HG02759 (cell line): ENCODE results near the gene POLD4.
A peak's percentile ranks its signal among the peaks of the same experiment; 100 is the strongest.
"Not testable (repeated sequence)": the region's sequence is repeated elsewhere in the genome, so short reads cannot be mapped to it uniquely, and the experiment has no call there.

ENCODE experiments used
- ATAC-seq: cut with Tn5 transposase; IDR thresholded peaks from one replicate; pipeline ENCODE4 v1.9.1; 2021; ENCODE audit warnings: mild to moderate bottlenecking, moderate library complexity; ENCODE audit not compliant: unreplicated experiment

POLD4 gene

DNA sequence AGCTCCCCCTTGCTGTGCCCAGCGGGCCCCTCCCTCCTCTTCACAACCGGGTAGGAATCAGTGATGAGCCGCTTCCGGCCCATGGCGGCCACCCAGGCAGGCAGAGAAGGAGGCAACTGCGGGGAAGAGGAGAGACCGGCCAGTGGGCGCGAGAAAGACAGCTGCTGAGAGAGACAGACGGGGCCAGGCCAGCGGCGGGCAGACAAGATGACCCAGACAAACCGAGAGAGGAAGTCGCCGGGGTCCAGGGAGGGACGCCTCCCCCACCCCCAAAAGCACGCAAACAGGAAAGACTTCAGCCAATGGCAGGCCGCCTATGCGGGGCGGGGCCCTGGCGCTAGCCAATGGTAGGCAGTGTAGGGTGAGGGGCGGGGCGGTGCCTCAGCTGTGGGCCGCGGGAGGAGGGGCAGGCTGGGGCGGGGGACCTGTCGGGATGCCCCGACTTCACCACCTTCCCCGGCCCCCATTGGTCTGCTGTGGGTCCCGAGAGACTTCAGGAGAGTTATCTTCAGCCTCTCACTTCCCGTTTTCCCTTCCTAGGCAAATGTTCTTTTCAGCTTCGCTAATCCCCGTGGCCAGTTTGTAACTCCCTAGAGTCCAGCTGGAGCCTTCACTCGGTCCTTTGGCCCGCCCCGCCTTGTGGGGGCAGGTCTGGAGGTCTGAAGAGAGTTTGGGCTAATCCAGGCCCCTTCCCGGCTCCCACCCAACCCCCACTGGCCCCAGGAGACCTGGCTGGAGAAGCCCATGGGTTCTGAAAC is at the start of gene POLD4:
POLD4 (minus strand) TSS at position 230 of the 758 bp plus-strand sequence; CDS start at position 83, 147 bp downstream.
- peak; percentile 83 for ATAC-seq

DNA sequence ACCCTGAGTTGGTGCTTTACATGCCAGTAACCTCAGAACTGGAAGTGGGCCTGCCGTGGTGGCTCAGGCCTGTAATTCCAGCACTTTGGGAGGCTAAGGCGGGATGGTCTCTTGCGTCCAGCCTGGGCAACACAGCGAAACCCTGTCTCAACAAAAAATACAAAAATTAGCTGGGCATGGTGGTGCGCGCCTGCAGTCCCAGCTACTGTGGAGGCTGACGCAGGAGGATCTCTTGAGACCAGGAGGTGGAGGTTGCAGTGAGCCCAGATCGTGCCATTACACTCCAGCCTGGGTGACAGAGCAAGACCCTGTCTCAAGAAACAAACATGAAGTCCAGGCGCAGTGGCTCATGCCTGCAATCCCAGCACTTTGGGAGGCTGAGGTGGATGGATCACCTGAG is 49.7 kb upstream of the POLD4 start:
- ATAC-seq, result not testable (repeated sequence)

DNA sequence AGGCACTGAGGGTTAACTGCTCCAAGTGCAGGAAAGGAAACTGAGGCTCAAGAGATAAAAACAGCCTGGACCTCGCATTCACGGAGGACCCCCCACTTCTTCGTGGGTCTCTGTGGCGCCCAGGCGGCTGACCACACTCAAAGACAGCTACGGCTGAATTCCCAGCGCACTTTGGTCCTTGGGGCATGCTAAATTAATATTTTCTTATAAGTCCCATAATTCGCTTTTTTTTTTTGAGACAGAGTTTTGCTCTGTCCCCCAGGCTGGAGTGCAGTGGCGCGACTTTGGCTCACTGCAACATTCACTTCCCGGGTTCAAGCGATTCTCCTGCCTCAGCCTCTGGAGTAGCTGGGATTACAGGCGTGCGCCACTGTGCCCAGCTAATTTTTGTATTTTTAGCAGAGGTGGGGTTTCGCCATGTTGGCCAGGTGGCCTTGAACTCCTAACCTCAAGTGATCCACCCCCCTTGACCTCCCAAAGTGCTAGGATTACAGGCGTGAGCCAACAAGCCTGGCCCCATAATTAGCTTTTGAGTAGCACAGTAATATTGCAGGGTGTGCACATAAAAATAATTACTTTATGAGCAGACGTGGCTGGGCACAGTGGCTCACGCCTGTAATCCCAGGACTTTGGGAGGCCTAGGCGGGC is 49.0 kb upstream of the POLD4 start:
- ATAC-seq, result not testable (repeated sequence)

DNA sequence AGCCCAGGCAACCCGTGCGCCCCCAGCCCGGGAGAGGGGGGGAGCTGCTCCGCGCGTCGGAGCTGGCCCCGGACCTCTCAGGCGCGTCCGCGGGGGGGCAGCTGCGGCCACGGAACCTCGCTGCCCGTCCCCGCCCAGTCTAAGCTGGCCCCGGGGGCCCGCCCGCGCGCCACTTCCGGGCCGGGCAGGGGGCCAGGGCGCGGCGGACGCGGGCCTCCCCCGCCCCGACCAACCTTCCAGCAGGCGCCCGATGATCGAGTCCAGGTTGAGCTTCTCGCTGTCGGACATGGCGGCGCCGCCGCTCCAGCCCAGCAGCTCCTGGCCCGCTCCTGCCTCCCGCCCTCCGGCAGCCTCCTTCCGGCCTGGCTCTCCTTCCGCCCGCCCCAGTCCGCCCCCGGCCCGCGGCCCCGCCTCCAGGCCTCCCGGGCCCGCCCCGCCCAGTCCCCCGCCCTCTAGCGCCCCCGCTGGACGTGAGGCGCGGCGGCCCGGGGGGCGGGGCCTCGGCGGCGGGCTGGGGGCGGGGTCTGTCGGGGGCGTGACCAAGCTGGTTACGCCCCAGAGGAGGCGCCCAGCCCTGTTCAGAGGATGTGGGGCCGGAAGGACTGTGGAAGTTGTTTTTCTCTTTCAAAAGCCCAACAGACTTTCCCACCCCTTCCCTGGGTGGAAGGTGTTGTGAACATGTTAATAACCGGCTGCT is 48.3 kb upstream of the POLD4 start, which contains the start of gene PPP1CA:
PPP1CA (minus strand) TSS at position 364 of the 697 bp plus-strand sequence; CDS start at position 288, 76 bp downstream.
- ATAC-seq, result peak; percentile 76

DNA sequence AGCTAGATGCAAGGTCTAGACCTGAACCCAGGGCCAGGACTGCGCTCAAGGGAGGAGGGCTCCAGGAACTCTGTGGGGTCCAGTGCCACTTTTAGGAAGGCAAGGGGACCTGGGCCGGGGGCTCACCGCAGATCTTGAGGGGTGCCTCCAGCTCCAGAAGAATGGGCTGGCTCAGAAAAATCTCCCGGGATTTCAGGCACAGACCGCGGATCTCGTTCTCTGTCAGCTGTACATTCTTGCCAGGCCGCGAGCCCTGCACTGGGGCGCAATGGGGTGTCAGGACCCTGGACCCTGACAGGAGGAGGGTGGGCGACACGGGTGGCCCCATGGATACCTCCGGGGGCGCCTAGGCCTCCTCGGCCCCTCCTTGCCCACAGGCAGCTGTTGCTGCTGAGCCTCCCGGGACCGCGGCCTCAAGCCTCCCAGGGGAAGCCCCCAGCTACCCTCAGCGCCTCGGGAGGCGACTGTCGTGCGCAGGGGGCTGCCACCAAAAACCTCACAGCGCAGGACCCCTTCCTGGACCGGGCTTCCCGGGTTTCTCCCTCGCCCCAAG is 47.7 kb upstream of the POLD4 start:
- peak; percentile 10 for ATAC-seq

DNA sequence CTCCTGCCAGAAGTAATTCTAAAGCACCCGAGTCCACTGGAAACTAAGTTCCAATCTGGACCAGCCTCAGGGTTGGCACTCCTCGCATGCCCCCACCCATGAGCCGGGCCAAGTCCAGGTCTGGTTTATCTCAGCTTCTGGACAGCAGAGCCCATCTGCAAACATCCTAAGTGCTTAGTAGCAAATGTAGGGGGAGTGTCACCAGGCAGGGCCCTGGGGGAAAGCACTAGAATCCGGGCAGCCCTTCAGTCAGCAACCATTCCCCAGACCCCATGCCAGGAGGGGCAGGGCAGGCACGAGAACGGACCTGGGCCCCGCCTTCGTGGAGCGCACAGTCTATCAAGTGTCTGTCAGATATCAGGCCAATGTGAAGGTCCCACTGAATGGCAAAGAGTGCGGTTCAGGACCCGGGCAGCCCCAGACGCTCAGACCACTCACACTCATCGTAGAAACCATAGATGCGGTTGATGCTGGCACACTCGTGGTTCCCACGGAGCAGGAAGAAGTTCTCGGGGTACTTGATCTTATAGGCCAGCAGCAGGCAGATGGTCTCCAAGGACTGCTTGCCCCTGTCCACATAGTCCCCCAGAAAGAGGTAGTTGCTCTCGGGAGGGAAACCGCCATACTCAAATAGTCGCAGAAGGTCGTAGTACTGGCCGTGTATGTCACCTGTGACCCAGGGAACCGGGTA is 47.0 kb upstream of the POLD4 start:
- ATAC-seq, result no peak

DNA sequence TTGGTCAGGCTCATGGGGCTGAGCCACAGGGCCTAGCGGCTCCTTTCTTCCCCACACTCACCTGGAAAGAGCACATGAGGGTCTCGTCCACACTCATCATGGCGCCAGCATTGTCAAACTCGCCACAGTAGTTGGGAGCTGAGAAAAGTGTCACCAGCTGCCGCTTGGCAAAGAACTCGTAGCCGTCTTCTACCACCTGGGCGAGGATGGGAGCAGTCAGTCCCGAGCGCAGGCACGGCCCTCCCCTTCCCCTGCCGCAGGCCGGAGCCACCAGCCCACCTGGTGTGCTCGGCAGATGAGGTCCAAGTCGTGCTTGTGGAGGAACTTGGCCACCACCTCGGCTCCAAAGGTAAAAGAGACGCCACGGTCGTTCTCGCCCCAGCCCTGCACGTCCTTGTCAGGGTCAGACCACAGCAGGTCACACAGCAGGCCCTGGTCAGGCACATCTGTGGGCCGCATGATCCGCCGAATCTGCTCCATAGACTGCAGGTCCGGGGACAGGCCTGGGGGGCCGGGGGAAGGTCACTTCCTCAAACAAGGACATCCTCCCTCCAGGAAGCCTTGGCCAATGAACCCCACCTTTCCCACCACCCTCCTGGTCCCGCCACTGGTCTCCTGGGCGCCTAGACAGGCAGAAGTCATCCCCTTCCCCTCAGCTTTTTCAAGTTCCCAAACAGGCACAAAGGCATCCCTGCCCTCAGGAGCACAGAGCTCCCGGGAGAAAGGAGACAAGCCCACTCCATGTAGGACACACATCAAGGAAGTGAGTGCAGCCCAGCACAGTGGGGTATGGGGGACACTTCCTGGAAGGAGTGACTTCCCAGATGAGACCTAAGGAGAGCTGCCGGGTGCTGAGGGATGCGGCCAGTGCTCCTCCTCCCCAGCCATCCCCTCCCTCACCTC is 45.6 kb upstream of the POLD4 start:
- no peak for ATAC-seq

DNA sequence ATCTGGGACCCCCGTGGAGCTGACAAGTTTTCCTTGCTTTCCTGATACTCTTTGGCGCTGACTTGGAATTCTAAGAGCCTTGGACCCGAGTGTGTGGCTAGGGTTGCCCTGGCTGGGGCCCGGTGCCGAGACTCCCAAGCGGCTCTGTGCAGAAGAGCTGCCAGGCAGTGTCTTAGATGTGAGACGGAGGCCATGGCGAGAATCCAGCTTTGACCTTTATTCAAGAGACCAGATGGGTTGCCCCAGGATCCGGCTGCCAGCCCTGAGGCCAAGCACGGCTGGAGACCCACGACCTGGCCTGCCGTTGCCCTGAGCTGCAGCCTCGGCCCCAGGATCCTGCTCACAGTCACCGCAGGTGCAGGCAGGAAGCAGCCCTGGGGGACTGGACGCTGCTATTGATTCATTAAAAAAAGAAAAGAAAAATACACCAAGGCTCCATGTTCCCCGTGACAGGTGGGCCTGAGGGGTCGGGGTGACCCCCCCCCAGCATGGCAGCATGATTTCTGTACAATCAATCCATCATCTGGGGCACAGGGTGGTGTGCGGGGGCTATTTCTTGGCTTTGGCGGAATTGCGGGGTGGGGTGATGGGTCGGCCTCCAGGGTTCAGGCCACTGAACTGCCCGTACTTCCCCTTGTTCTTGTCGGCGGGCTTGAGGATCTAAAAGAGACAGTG is 44.8 kb upstream of the POLD4 start:
- ATAC-seq, result no peak

DNA sequence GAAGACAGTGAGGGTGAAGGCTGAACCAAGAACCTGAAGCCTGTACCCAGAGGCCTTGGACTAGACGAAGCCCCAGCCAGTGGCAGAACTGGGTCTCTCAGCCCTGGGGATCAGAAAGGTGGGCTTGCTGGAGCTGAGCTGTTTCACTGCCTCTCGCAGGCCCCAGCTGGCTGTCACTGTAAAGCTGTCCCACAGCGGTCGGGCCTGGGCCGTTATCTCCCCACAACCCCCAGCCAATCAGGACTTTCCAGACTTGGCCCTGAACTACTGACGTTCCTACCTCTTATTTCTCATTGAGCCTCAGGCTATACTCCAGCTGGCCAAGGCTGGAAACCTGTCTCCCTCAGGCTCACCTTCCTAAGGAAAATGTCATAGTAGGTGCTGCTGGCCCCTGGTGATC is 44.2 kb upstream of the POLD4 start:
- no peak for ATAC-seq

DNA sequence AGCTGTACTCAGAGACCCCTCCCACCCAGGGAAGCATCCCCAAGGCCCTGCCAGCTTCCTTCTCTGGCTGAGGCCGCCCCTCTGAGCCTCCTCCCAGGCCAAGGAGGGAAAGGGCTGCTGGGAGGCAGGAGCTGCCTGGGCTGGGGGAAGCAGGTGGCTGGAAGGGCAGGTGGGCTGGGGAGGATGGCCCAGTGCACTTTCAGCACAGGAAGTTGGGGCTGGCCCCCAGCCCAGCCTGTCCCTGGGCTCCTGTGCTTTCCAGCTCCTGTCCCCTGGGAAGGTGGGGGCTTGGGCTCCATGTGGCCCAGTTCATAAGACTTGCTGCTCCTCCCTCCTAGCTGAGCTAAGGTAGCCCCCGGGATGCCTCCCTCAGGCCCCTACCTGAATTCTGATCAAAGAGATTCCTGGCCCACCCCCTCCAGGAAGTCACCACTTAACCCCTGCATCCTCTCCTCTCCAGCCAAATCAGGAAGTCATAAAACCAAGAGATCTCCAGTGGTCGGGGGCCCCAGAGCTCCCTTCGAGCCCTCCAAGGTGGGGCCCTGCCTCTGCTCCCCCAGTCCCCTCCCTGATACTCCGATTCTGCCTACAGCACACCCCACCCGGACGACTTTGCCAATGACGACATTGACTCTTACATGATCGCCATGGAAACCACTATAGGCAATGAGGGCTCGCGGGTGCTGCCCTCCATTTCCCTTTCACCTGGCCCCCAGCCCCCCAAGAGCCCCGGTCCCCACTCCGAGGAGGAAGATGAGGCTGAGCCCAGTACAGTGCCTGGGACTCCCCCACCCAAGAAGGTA is 43.4 kb upstream of the POLD4 start:
- no peak for ATAC-seq

DNA sequence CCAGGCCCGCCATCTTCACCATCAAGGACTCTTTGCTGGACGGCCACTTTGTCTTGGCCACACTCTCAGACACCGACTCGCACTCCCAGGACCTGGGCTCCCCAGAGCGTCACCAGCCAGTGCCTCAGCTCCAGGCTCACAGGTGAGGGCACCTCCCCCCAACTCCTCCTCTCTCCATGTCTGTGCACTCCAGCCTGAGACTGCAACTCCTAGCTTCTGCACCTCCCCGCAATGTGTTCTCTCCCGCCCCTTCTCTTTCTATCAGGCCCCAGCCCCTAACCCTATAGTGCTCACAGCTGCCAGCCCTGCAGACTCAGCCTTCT is 42.9 kb upstream of the POLD4 start:
- ATAC-seq, result no peak

DNA sequence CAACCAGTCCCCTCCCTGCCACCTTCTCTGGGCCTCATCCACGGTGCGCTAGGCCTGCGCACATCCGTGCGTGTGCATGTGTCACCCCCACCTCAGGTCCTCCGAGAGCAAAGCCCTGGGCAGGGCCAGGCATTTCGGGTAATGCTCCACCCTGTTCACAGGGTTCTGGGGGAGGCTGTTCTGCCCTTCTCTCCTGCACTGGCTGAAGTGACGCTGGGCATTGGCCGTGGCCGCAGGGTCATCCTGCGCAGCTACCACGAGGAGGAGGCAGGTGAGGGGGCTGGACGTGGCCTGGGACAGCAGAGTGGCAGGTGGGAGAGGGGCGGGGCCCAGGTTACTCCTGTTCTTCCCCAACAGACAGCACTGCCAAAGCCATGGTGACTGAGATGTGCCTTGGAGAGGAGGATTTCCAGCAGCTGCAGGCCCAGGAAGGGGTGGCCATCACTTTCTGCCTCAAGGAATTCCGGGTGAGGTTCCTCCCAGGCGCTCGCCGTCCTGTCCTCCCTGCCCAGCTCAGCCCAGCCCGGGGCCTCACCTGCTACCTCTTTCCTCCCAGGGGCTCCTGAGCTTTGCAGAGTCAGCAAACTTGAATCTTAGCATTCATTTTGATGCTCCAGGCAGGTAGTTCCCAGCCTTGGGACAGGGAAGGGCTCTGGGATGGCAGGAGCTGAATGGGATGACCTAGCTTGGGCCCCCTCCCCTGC is 42.4 kb upstream of the POLD4 start:
- ATAC-seq, result no peak

DNA sequence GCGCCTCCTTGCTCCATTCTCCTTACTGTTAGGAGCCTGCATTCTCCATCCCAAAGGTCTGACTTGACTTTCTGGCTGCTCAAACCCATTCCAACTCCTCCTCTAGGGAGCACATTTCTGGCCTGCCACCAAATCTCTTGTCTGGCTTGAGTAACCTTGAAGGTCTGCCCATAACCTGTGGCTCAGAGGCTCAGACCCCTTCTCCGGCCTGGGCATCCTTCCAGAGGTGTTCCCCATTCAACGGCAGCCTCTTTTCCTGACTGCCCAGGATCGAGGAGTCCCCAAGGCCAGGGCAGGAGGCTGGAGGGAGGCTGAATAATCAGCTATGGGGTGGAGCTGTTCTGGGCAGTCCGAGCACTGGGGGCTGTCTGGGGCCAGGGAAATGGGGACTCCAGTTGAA is 40.6 kb upstream of the POLD4 start:
- no peak for ATAC-seq

DNA sequence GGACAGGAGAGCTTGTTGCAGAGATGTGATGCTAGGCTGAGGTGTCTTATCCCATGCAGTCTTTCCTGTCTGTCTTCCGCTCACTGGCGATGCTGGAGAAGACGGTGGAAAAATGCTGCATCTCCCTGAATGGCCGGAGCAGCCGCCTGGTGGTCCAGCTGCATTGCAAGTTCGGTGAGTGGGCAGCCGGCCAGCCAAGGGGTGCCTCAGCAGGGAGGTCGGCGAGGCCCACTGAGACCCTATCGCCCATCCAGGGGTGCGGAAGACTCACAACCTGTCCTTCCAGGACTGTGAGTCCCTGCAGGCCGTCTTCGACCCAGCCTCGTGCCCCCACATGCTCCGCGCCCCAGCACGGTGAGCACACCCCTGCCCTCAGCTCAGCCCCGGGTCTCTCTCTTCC is 40.1 kb upstream of the POLD4 start:
- no peak for ATAC-seq

DNA sequence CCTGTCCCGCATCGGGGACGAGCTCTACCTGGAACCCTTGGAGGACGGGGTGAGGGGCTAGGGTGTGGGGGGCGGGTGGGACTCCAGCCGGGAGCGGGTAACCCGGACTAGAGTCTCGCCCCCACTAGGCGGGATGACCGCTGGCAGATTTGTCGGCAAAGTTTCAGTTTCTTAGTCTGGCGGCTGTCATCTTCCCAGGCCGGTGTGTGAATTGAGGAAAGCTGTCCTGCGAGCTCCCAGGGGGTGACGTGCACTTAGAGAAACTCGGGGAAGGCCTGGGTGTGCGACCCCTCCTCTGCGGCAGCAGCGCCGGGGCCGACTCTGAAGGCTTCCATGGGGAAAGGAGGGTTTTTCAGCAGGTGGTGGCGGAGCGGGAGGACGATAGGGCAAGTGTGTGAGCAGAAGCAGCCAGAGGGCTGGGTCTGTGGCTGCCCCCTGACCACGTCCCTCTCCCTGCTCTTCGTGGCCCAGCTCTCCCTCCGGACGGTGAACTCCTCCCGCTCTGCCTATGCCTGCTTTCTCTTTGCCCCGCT is 38.9 kb upstream of the POLD4 start:
- peak; percentile 33 for ATAC-seq

DNA sequence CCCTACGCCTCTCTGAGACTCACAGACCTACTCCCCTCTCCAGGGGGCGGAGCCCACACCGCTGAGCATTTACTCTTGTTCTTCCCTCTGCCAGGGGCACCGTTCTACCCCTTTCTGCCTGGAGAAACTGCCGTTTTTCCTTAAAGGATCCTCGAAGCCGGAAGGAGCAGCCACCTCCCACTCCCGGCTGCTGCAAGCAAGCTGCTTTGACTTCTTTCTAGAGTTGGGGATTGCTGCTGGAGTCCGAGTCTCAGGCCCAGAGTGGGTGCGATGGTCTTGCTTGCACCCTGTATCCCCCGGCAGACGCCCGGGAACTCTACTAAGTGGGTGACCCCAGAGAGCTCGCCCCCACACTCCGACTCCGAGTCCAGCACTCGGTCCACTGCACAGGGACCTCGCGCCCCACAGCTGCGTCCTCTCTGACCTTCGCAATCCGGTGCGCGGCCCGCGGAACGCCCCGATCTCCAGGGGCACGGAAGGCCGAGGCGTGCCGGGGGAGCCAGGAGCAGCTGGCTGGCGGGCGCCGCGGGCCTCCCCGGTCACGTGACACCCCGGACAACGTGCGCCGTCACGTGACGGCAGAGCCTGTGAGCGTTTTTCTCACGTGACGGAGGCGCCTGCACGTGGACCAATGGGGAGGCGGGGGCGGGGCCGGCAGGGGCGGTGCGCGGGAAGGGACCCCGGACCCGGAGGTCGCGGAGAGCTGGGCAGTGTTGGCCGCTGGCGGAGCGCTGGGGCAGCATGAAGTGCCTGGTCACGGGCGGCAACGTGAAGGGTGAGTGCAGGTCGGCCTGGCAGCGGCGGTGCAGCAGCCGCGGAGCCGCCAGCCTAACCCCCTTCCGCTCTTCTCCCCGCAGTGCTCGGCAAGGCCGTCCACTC is 38.2 kb upstream of the POLD4 start, which contains the start of gene RAD9A:
RAD9A (plus strand) TSS at position 683 of the 879 bp plus-strand sequence; CDS start at position 742, 59 bp downstream.
- peak; percentile 82 for ATAC-seq

DNA sequence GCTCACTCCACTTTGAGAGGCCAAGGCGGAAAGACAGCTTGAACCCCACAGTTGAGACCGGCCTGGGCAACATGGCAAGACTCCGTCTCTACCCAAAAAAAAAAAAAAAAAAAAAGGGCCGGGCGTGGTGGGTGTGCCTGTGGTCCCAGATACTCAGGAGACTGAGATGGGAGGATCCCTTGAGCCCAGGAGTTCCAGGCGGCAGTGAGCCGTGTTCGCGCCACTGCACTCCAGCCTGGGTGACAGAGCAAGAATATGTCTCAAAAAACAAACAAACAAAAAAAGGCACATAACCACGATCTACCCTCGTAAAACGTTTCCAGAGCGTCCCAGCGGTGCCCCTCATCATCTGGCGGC is 37.6 kb upstream of the POLD4 start:
- ATAC-seq, result no peak
